GM10266 (cell line): ENCODE results near the gene PTRH1.

Source experiments
- DNase-seq: peaks from one replicate; pipeline ENCODE4 v3.0.0; 2012; ENCODE audit errors: extremely low spot score
- TF ChIP-seq, protein P1 (sequence below): IDR thresholded peaks from 2 replicates; pipeline ENCODE4 v1.5.1; 2012; ENCODE audit warnings: mild to moderate bottlenecking, low read depth; ENCODE audit not compliant: control insufficient read depth, insufficient read depth; ENCODE audit errors: missing control alignments

Gene PTRH1

DNA sequence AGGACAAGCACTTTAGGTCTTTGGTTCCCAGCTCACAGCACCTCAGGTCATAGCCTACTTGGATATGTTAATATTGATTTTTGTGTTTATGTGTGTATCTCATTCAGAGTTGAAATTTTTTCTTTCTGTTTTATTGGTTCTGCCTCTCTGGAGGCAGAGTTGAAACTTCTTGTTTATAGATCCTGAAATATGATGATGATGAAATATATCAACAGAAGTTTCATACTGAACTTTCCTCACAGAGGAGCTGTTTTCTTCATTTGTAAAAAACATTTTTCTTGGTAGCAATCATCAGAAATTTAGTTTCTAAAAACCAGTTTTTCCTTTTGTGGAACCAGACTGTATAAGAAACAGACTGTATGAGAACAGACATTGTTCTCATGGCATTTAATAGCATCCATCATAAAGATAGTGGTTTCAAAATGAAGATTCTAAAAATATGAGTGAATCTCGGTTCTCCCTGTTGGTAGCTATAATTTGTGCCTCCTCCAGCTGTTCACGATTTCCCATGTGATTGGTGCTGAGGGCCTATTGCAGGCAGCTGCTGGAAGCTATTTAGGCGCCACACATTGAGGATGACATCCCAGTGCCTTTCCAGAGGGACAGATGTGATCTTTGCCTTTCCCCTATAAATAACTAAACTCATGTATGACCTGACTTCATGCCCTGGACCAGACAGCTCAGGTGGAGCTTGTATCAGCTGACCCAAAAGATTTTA lies 48.2 kb downstream of the PTRH1 start:
- TF ChIP-seq, protein P1, sequence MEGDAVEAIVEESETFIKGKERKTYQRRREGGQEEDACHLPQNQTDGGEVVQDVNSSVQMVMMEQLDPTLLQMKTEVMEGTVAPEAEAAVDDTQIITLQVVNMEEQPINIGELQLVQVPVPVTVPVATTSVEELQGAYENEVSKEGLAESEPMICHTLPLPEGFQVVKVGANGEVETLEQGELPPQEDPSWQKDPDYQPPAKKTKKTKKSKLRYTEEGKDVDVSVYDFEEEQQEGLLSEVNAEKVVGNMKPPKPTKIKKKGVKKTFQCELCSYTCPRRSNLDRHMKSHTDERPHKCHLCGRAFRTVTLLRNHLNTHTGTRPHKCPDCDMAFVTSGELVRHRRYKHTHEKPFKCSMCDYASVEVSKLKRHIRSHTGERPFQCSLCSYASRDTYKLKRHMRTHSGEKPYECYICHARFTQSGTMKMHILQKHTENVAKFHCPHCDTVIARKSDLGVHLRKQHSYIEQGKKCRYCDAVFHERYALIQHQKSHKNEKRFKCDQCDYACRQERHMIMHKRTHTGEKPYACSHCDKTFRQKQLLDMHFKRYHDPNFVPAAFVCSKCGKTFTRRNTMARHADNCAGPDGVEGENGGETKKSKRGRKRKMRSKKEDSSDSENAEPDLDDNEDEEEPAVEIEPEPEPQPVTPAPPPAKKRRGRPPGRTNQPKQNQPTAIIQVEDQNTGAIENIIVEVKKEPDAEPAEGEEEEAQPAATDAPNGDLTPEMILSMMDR = no peak
- DNase-seq = no peak

DNA sequence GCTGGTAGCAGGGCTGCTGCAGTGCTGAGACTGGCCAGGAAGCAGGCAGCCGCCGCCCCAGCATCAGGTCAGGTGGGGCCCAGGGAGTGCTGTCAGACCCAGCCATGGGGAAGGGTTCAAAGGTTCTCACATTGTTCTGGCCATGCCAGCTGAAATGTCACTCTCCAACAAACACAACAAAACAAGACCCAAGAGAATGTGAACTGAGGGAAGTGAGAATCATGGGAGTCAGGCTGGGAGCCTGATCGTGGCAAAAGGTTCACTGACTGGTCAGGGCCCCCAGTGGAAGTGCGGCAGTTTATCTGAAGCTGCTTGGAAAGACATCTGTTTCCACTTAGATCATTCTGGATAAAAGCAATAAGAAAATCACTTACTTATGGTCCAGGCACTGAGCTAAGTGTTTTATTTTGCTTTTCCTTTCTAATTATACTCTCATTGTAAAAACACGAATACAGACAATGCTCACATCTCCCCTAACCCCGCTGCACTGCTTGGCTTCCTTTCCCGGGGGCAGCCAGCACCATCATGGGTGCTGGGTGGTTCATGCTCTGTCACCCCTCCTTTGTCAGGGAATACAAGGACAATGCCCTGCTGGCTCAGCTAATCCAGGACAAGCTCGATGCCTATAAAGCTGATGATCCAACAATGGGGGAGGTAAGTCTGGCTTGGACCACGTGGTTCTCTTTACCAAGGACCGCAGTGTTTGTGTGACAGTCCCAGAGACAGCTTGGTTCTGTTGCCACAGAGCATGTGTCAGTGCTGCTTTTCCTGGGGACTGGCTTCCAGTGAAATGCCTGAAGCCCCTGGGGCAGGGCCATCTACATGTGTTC lies 50.6 kb downstream of the PTRH1 start:
- TF ChIP-seq, protein P1 = no peak
- no peak for DNase-seq

DNA sequence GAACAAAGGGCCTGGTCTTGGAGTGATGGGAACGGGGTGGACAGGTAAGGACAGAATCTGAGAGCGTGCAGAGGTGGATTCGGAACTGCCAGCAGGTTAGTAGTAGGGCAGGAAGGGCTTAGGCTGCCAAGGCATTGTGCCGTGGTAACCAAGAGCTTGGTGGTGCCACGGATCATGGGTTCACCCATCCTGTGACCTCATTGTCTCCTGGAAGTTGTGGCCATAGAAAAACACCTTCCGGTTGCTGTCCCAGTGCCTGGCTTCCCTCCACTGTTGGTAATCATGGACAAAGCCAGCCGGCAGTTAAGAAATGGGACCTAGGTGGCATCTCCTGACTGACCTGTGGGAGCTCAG lies 51.2 kb downstream of the PTRH1 start:
- DNase-seq = no peak
- TF ChIP-seq, protein P1 = no peak
